ENCODE data around the gene PRKCA.

GRCh38 chr17:66775271-66775670 is 472.9 kb downstream of the PRKCA start:
- no peak for TF ChIP-seq POLR2A (IDR thresholded peaks at IDR 0.05)
- TF ChIP-seq, protein P1, sequence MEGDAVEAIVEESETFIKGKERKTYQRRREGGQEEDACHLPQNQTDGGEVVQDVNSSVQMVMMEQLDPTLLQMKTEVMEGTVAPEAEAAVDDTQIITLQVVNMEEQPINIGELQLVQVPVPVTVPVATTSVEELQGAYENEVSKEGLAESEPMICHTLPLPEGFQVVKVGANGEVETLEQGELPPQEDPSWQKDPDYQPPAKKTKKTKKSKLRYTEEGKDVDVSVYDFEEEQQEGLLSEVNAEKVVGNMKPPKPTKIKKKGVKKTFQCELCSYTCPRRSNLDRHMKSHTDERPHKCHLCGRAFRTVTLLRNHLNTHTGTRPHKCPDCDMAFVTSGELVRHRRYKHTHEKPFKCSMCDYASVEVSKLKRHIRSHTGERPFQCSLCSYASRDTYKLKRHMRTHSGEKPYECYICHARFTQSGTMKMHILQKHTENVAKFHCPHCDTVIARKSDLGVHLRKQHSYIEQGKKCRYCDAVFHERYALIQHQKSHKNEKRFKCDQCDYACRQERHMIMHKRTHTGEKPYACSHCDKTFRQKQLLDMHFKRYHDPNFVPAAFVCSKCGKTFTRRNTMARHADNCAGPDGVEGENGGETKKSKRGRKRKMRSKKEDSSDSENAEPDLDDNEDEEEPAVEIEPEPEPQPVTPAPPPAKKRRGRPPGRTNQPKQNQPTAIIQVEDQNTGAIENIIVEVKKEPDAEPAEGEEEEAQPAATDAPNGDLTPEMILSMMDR (IDR thresholded peaks at IDR 0.05) = no peak

Measured in uterus (tissue), 2 donors.